ENCODE results near the gene CRYGC. TPM values are rescaled to one million over a fixed set of nuclear protein-coding genes. Genes with fewer than 3 reads are reported as not detected.

CRYGC gene
- total and polyA plus RNA-seq, 2 of the 13 experiments (the other 11 are each of a cell fraction or from before 2014, with no cell fraction given), result 0.20 to 0.27 TPM

DNA sequence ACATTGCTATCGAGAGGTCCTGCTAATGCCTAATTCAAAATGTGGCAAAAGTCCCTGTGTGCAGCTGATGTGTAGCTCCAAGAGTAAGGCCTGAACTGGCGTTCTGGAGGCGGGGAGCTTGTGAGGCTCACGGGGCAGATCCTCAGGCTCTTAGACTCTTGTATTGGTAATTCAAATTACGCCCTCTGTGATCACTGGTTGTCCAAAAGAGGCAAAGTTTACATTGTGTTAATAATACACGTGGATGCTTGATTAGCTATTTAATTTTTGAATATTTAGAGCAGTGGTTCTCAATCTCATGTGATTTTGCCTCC, 46.2 kb upstream of the CRYGC start:
- Histone ChIP-seq H3K9me3 (ENCODE audit: low read length) (no peaks in the 10 kb centered on the region), H3K4me1 (ENCODE audit: insufficient read depth, low read length) (peaks cover 51% of the 10 kb centered on the region), H3K4me2 (ENCODE audit: low read depth, low read length) (peak overlapping the region; percentile 48), H3K79me2 (ENCODE audit: insufficient read depth, low read length) (no peaks in the 10 kb centered on the region), H3K36me3 (replicated peaks in 1 of 2; ENCODE audit: control insufficient read depth in 1 of 2, insufficient read depth in 2 of 2, low read length in 2 of 2) (no peaks in the 10 kb centered on the region), H3K27ac (ENCODE audit: extremely low read length, insufficient read depth, low read length) (no peak overlapping the region), H4K20me1 (ENCODE audit: insufficient read depth, low read length) (no peaks in the 10 kb centered on the region), H3K4me3 (replicated peaks in 1 of 3; ENCODE audit: insufficient read depth in 1 of 3, low read depth in 2 of 3, low read length in 3 of 3) (no peak overlapping the region), H3K27me3 (ENCODE audit: control insufficient read depth in 1 of 2, insufficient read depth in 2 of 2, low read length in 2 of 2) (peaks cover 0 to 9% of the 10 kb centered on the region in 2 experiments; a peak in 2 of 5 replicates), H2AFZ (ENCODE audit: low read length) (no peak overlapping the region), H3K9ac (ENCODE audit: insufficient read depth, low read depth, low read length) (no peak overlapping the region)
- no TSS peak for BruUV-seq (replicated peaks)
- ATAC-seq (peak; percentile 42), DNase-seq (ENCODE audit: low spot score) (no peak), FAIRE-seq (no peak)
- ChIA-PET CTCF (ENCODE audit: low intra/inter-chr PET ratio, low total read pairs) (interaction anchor here (1.1 to 1.6 kb wide), 3 partner anchors 80 to 430 kb away, joined by 4 to 10 read pairs (median 9); partner anchors contain the start of gene IDH1), POLR2A (interaction anchor here (0.5 to 2.1 kb wide), 4 partner anchors 40 to 510 kb away, joined by 3 to 10 read pairs (median 6); partner anchors contain the start of gene IDH1)
- intact Hi-C loops (cut with micrococcal nuclease; ENCODE audit: unreplicated experiment), result loop anchor here (1.0 kb wide), 3 partner anchors 73 to 91 kb away; partner anchors contain the start of genes IDH1 and PIKFYVE
- 0 out of 2 replicates have a peak, but pooled peaks have one; percentile 22 for TF ChIP-seq ZSCAN5A (CRISPR knock-in tag; IDR thresholded peaks at IDR 0.05; ENCODE audit: borderline replicate concordance)
- TF ChIP-seq, protein P1, sequence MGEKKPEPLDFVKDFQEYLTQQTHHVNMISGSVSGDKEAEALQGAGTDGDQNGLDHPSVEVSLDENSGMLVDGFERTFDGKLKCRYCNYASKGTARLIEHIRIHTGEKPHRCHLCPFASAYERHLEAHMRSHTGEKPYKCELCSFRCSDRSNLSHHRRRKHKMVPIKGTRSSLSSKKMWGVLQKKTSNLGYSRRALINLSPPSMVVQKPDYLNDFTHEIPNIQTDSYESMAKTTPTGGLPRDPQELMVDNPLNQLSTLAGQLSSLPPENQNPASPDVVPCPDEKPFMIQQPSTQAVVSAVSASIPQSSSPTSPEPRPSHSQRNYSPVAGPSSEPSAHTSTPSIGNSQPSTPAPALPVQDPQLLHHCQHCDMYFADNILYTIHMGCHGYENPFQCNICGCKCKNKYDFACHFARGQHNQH (CRISPR knock-in tag; IDR thresholded peaks at IDR 0.05), result 0 out of 2 replicates have a peak, but pooled peaks have one; percentile 11
- TF ChIP-seq RARA (CRISPR knock-in tag; IDR thresholded peaks at IDR 0.05), result no peak
- no peak for TF ChIP-seq RAD51 (IDR thresholded peaks at IDR 0.05; ENCODE audit: borderline replicate concordance)
- TF ChIP-seq HNF1A (IDR thresholded peaks at IDR 0.05; ENCODE audit: low read depth), result no peak
- no peak for TF ChIP-seq HNF1A (CRISPR knock-in tag; IDR thresholded peaks at IDR 0.05; ENCODE audit: borderline replicate concordance)
- TF ChIP-seq TARDBP (CRISPR knock-in tag; IDR thresholded peaks at IDR 0.05), result no peak
- in situ Hi-C loops (cut with HindIII; ENCODE audit: extremely low pct_ligation_motif_present, low pct_unique_long_range_greater_than_20kb), result loop anchor here (5.0 kb wide), 1 partner anchor 77 kb away; no protein-coding TSS in a partner anchor
- 15% methylated on average over 6 of the region's 6 CpGs for WGBS (ENCODE audit: low lambda C conversion rate)

All from HepG2 (cell line).